GM12878 (cell line): Measurements from ENCODE around the gene FKBP14. TPM values are rescaled to one million over a fixed set of nuclear protein-coding genes. Genes with fewer than 3 reads are reported as not detected.

Experiments
- ATAC-seq: fragments of 200-7000 bp; cut with Tn5 transposase; 3 replicates; pipeline ENCODE4 v1.9.1; 2020; ENCODE audit warnings: mild to moderate bottlenecking, moderate library complexity
- BruUV-seq: library from RNA; stranded (reverse); fragments of 400-500 nt; replicated peaks from 2 replicates; lab custom pipeline; 2021; lab: Mats Ljungman, UMichigan
- CTCF ChIA-PET: fragments of 300-600 bp; sonication (Branson Sonifier 250); formaldehyde crosslinking; extraction: SDS; loops from one replicate; lab custom pipeline; 2021; ENCODE audit warnings: inconsistent platforms; lab: Yijun Ruan, JAX
- POLR2A ChIA-PET: fragments of 350-600 bp; formaldehyde crosslinking; extraction: SDS; loops from one replicate; lab custom pipeline; 2021; ENCODE audit warnings: inconsistent platforms; lab: Charles Lee
- RAD21 ChIA-PET: fragments of 300-600 bp; sonication (Branson Sonifier 250); formaldehyde crosslinking; loops from one replicate; lab custom pipeline; 2023; ENCODE audit warnings: antibody characterized with exemption; ENCODE audit not compliant: unreplicated experiment; lab: Charles Lee
- SMC1A ChIA-PET: fragments of 300-600 bp; sonication (Branson Sonifier 250); formaldehyde crosslinking; loops from one replicate; lab custom pipeline; 2023; ENCODE audit not compliant: unreplicated experiment, uncharacterized antibody; lab: Charles Lee
- DNase-seq: peaks from one replicate; pipeline ENCODE4 v3.0.0-alpha.2; 2011; ENCODE audit warnings: low read depth, low spot score
- FAIRE-seq: peaks from 3 replicates; lab custom pipeline; 2011; peaks lifted over from hg19 to GRCh38; lab: Jason Lieb, UNC
- H2AFZ ChIP-seq: 2 replicates; pipeline ENCODE4 v1.6.0; 2011; ENCODE audit warnings: low read depth, low read length, control low read depth; ENCODE audit not compliant: control insufficient read depth
- H3K27ac ChIP-seq: 2 replicates; pipeline ENCODE4 v1.5.1; 2011; ENCODE audit warnings: control low read depth; ENCODE audit not compliant: control insufficient read depth, insufficient read depth
- H3K27me3 ChIP-seq, 2 experiments: replicated peaks in 1 of 2; 2 replicates each; pipeline versions ENCODE4 v1.6.0 to v1.6.1; 2011; ENCODE audit warnings: low read length in 1 of 2; ENCODE audit not compliant: control insufficient read depth in 2 of 2, insufficient read depth in 2 of 2
- H3K36me3 ChIP-seq, 2 experiments: 2 replicates each; pipeline ENCODE4 v1.5.1; 2011; ENCODE audit warnings: low read length in 1 of 2; ENCODE audit not compliant: control insufficient read depth in 2 of 2, insufficient read depth in 2 of 2
- H3K4me1 ChIP-seq: 2 replicates; pipeline ENCODE4 v1.6.1; 2011; ENCODE audit warnings: mild to moderate bottlenecking, low read length, moderate library complexity, mixed read lengths; ENCODE audit not compliant: control insufficient read depth, insufficient read depth
- H3K4me2 ChIP-seq: 2 replicates; pipeline ENCODE4 v1.6.0; 2011; ENCODE audit warnings: control low read depth; ENCODE audit not compliant: control insufficient read depth, insufficient read depth
- H3K4me3 ChIP-seq: fragments of 200-600 bp; sonication (generic); 2 replicates; pipeline ENCODE4 v1.5.1; 2016
- H3K79me2 ChIP-seq: 2 replicates; pipeline ENCODE4 v1.6.0; 2011; ENCODE audit warnings: low read length; ENCODE audit not compliant: control insufficient read depth, insufficient read depth
- H3K9ac ChIP-seq: 2 replicates; pipeline ENCODE4 v1.8.0; 2011; ENCODE audit warnings: low read length, control low read depth, mixed read lengths; ENCODE audit not compliant: control insufficient read depth, insufficient read depth
- H3K9me3 ChIP-seq: replicated peaks from 3 replicates; pipeline ENCODE4 v1.5.1; 2011; ENCODE audit warnings: mild to moderate bottlenecking, low read length; ENCODE audit not compliant: control insufficient read depth, insufficient read depth
- H4K20me1 ChIP-seq: 2 replicates; pipeline ENCODE4 v1.6.0; 2011; ENCODE audit not compliant: control insufficient read depth, insufficient read depth
- MYC ChIP-seq: IDR thresholded peaks from 2 replicates; pipeline ENCODE4 v1.6.1; 2011; ENCODE audit warnings: mild to moderate bottlenecking, low read length, moderate library complexity, inconsistent platforms; ENCODE audit not compliant: insufficient read depth, insufficient replicate concordance, insufficient read length, severe bottlenecking
- NFXL1 ChIP-seq: fragments of 450-650 bp; IDR thresholded peaks from 2 replicates; pipeline ENCODE4 v1.6.1; 2017; ENCODE audit warnings: antibody characterized with exemption, mild to moderate bottlenecking, borderline replicate concordance
- NFYA ChIP-seq: IDR thresholded peaks from 2 replicates; pipeline ENCODE4 v1.6.1; 2011; ENCODE audit warnings: low read depth, mild to moderate bottlenecking, low read length, improper control_type of control experiment, borderline replicate concordance
- RBBP5 ChIP-seq: fragments of 200-600 bp; sonication (generic); conservative IDR thresholded peaks from 2 replicates; pipeline ENCODE4 v1.6.1; 2016
- RELB ChIP-seq: fragments of 450-650 bp; IDR thresholded peaks from 2 replicates; pipeline ENCODE4 v1.6.1; 2017; ENCODE audit warnings: low read depth, mild to moderate bottlenecking, moderate library complexity
- SRF ChIP-seq, 2 experiments: IDR thresholded peaks; 2 replicates each; pipeline ENCODE4 v1.6.1; 2011; ENCODE audit warnings: low read depth in 2 of 2, low read length in 2 of 2, mild to moderate bottlenecking in 1 of 2, moderate library complexity in 1 of 2
- USF1 ChIP-seq: IDR thresholded peaks from 2 replicates; pipeline ENCODE4 v1.6.1; 2011; ENCODE audit warnings: borderline replicate concordance, low read depth, mild to moderate bottlenecking, moderate library complexity, mixed read lengths, low read length; ENCODE audit not compliant: insufficient read depth; ENCODE audit errors: extremely low read length
- WRNIP1 ChIP-seq: IDR thresholded peaks from 2 replicates; pipeline ENCODE4 v1.6.1; 2011; ENCODE audit warnings: low read depth, low read length, improper control_type of control experiment, borderline replicate concordance
- YBX1 ChIP-seq: fragments of 450-650 bp; IDR thresholded peaks from 2 replicates; pipeline ENCODE4 v1.6.1; 2016; ENCODE audit warnings: antibody characterized with exemption
- ZBTB11 ChIP-seq: fragments of 450-650 bp; formaldehyde crosslinking; IDR thresholded peaks from 2 replicates; pipeline ENCODE4 v1.5.0; 2022; ENCODE audit warnings: mild to moderate bottlenecking, missing genetic modification characterization
- ZNF274 ChIP-seq: IDR thresholded peaks from one replicate; pipeline ENCODE4 v1.8.0; 2011; ENCODE audit not compliant: insufficient read length, insufficient read depth
- ZNF384 ChIP-seq: IDR thresholded peaks from 2 replicates; pipeline ENCODE4 v1.6.1; 2012; ENCODE audit warnings: low read depth, mild to moderate bottlenecking, low read length, improper control_type of control experiment, borderline replicate concordance
- ZZZ3 ChIP-seq: IDR thresholded peaks from 2 replicates; pipeline ENCODE4 v1.6.1; 2011; ENCODE audit warnings: low read depth; ENCODE audit not compliant: control insufficient read depth, insufficient read length
- WGBS: methylation state at CpG from one replicate; pipeline ENCODE4 v1.1.6; 2016; ENCODE audit warnings: low lambda C conversion rate; ENCODE audit not compliant: insufficient replicate concordance, insufficient coverage; ENCODE audit errors: missing lambda C conversion rate; 5-methylcytosine and 5-hydroxymethylcytosine counted together
- in situ Hi-C: fragments of 300-500 bp; cut with MboI; formaldehyde crosslinking; loops from 9 replicates; pipeline ENCODE4 v1.14.3; 2018; ENCODE audit warnings: mixed read lengths
- intact Hi-C: fragments of 100-400 bp; cut with micrococcal nuclease; formaldehyde crosslinking; loops from one replicate; pipeline ENCODE4 v1.14.2; 2022; ENCODE audit not compliant: unreplicated experiment
- polyA plus RNA-seq, 11 experiments: library from polyadenylated mRNA; depleted of rRNA in 4 of 11; unstranded in 6 of 11; stranded (reverse) in 5 of 11; fragments of >200 nt; fragmentation: Nextera tagmentation in 4 of 11; fragmentation: Illumina TruSeq in 1 of 11; extraction: Ambion mirVana in 4 of 11; extraction: Trizol in 1 of 11; gene quantifications; 1 replicate in 1 of 11; 2 replicates in 10 of 11; pipeline versions ENCODE4 v1.2.1 to v1.2.3, GENCODE V29; 2011 to 2016; ENCODE audit warnings: inconsistent platforms in 2 of 11, missing spikeins in 2 of 11, low read depth in 1 of 11
- total RNA-seq, 4 experiments: library from RNA; depleted of rRNA in 3 of 4; stranded (reverse); fragments of >200 nt in 3 of 4; fragmentation: Illumina TruSeq in 1 of 4; extraction: Trizol in 1 of 4; gene quantifications; 2 replicates each; pipeline versions ENCODE4 v1.2.1 to v1.2.3, GENCODE V29; 2013 to 2021

The FKBP14 gene
- total and polyA plus RNA-seq, 10 of the 15 experiments (the other 5 are each of a cell fraction or from before 2014, with no cell fraction given): 2.7 to 8.9 (median 5.6) TPM

GRCh38 chr7:29971566-29972314, 54.8 kb downstream of the FKBP14 start:
- peaks cover 18% of the 10 kb centered on the region for H3K79me2 ChIP-seq
- no peak overlapping the region for H3K4me2 ChIP-seq
- in situ Hi-C loops (no loop called here), intact Hi-C loops (no loop called here)
- H3K36me3 ChIP-seq: peaks cover 4 to 10% of the 10 kb centered on the region in 2 experiments; a peak in 3 of 4 replicates
- RAD21 ChIA-PET: interaction anchor here (1.0 kb wide), 1 partner anchor 17 kb away, joined by 3 read pairs; no protein-coding TSS in a partner anchor
- SMC1A ChIA-PET: interaction anchor here (1.7 kb wide), 1 partner anchor 9 kb away, joined by 6 read pairs; no protein-coding TSS in a partner anchor
- no peak overlapping the region for H2AFZ ChIP-seq
- WGBS: 99% methylated on average over 5 of the region's 5 CpGs
- no peak for TF ChIP-seq ZZZ3
- TF ChIP-seq ZNF274: no peak
- TF ChIP-seq ZBTB11 (CRISPR knock-in tag): no peak
- no peak for TF ChIP-seq MYC
- no peak for TF ChIP-seq NFXL1
- no peak for TF ChIP-seq RELB
- TF ChIP-seq ZNF384: no peak
- TF ChIP-seq WRNIP1: no peak
- TF ChIP-seq SRF (IDR thresholded peaks at IDR 0.05; ENCODE audit: low read depth in 2 of 2, low read length in 2 of 2): no peak
- no peak for TF ChIP-seq USF1
- no peak for TF ChIP-seq NFYA
- TF ChIP-seq RBBP5: no peak
- TF ChIP-seq YBX1: no peak
- POLR2A ChIA-PET: interaction anchor here (1.4 kb wide), 1 partner anchor 16 kb away, joined by 3 read pairs; no protein-coding TSS in a partner anchor
- H3K9me3 ChIP-seq: no peaks in the 10 kb centered on the region
- BruUV-seq: no TSS peak
- no peaks in the 10 kb centered on the region for H3K27me3 ChIP-seq
- H3K27ac ChIP-seq: no peak overlapping the region
- no peak for DNase-seq
- no peak overlapping the region for H3K9ac ChIP-seq
- CTCF ChIA-PET: interaction anchor here (1.1 to 3.0 kb wide), 4 partner anchors 10 to 92 kb away, joined by 3 to 7 read pairs (median 4); no protein-coding TSS in a partner anchor
- FAIRE-seq: no peak
- no peak overlapping the region for H3K4me3 ChIP-seq
- H4K20me1 ChIP-seq: no peaks in the 10 kb centered on the region
- peaks cover 3% of the 10 kb centered on the region; the same call in 1 of the 2 replicates for H3K4me1 ChIP-seq
- no peak for ATAC-seq
